Measurements from ENCODE around the gene FAM227B. TPM values are rescaled to one million over a fixed set of nuclear protein-coding genes. Genes with fewer than 3 reads are reported as not detected.
"Not testable (repeated sequence)": the region's sequence is repeated elsewhere in the genome, so short reads cannot be mapped to it uniquely, and the experiment has no call there.

The FAM227B gene
- total RNA-seq, 2 experiments from 2014 or later = 2.4 to 3.3 TPM

DNA sequence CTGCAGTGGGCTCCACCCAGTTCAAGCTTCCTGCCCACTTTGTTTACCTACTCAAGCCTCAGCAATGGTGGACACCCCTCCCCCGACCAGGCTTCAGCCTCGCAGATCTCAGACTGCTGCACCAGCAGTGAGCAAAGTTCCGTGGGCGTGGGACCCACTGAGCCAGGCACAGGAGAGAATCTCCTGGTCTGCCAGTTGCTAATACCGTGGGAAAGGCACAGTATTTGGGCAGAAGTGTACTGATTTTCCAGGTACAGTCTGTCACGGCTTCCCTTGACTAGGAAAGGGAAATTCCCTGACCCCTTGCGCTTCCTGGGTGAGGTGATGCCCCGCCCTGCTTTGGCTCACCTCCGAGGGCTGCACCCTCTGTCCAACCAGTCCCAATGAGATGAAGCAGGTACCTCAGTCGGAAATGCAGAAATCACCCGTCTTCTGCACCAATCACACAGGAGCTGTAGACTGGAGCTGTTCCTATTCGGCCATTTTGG, 27.7 kb downstream of the FAM227B start:
- ATAC-seq; CTCF ChIA-PET; H3K4me3 Mint-ChIP-seq; H3K27me3 Mint-ChIP-seq; H3K27ac Mint-ChIP-seq; H3K9me3 Mint-ChIP-seq (ENCODE audit: low read depth); H3K36me3 Mint-ChIP-seq; DNase-seq; H3K4me1 Mint-ChIP-seq: not testable (repeated sequence)

DNA sequence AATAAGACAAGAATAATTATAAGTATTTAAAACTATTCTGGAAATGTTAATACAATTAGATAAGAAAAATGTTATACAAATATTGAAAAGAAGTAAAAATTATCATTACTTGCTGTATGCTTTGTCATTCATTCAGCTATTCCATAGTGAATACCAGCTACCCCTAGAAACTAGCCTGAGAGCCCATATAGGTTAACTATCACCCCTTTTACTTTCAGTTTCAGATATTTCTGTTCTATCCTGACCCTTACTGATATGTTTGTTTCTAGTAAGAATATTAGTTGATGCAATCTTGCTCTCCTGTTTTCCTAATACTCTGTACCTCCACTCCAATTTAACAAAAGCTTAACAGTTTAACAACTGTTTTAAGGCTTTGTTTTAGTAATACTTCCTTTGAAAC, 31.6 kb downstream of the FAM227B start:
- DNase-seq (no peak), ATAC-seq (peak; percentile 39)
- Mint-ChIP-seq H3K27me3 (no peaks in the 10 kb centered on the region), H3K4me1 (peaks cover 7% of the 10 kb centered on the region), H3K36me3 (peaks cover 2% of the 10 kb centered on the region), H3K9me3 (ENCODE audit: low read depth) (no peaks in the 10 kb centered on the region), H3K27ac (no peak overlapping the region), H3K4me3 (no peak overlapping the region)
- CTCF ChIA-PET = no interaction called here

DNA sequence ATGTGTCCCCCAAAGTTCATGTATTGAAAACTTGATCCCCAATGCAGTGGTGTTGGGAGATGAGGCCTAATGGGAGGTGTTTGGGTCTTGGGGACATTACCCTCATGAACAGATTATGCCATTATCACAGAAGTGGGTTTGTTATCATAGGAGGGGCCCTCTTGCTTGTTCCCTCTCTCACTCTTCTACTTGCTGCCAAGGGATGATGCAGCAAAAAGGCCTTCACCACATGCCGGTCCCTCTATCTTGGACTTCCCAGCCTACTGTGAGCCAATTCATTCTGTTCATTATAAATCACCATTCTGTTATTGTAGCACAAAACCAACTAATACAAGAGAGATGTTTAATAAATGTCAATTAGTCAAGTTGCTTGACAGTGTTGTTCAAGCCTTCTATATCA, 47.2 kb downstream of the FAM227B start:
- H3K36me3 Mint-ChIP-seq = peaks cover 6% of the 10 kb centered on the region
- CTCF ChIA-PET = no interaction called here
- peaks cover 6% of the 10 kb centered on the region for H3K9me3 Mint-ChIP-seq (ENCODE audit: low read depth)
- DNase-seq (no peak), ATAC-seq (no peak)
- H3K4me1 Mint-ChIP-seq = peaks cover 3% of the 10 kb centered on the region
- no peak overlapping the region for H3K27ac Mint-ChIP-seq
- no peaks in the 10 kb centered on the region for H3K27me3 Mint-ChIP-seq
- H3K4me3 Mint-ChIP-seq = no peak overlapping the region

DNA sequence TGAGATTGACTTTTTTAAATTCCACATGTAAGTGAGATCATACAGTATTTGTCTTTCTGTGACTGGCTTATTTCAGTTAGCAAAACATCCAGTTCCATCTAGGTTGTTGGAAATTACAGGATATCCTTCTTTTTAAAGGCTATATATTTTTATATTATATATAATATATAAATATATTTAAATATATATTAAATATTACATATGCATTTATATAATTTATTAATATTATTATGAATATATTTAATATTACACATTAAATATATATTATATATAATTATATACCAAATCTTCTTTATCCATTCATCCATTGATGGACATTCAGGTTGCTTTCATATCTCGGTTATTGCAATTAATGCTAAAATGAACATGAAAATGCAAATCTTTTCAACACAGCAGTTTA, 49.9 kb downstream of the FAM227B start:
- CTCF ChIA-PET = no interaction called here
- peaks cover 6% of the 10 kb centered on the region for H3K36me3 Mint-ChIP-seq
- H3K27me3 Mint-ChIP-seq = no peaks in the 10 kb centered on the region
- no peak overlapping the region for H3K27ac Mint-ChIP-seq
- DNase-seq = no peak
- peaks cover 6% of the 10 kb centered on the region for H3K9me3 Mint-ChIP-seq (ENCODE audit: low read depth)
- no peaks in the 10 kb centered on the region for H3K4me1 Mint-ChIP-seq
- H3K4me3 Mint-ChIP-seq = no peak overlapping the region
- no peak for ATAC-seq

DNA sequence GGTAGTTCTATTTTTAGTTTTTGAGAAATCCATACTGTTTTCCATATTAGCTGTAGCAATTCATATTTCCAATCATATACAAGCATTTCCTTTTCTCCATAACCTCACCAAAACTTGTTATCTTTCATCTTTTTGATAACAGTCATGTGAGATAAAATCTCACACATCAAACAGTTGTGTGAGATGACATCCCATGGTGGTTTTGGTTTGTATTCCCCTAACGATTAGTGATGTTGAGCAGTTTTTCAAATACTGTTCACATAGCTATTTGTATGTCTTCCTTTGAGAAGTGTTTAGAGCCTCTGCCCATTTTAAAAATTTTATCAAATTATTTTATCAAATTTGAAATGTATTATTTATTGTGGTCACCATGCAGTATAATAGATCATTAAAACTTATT, 50.4 kb downstream of the FAM227B start:
- peaks cover 6% of the 10 kb centered on the region for H3K9me3 Mint-ChIP-seq (ENCODE audit: low read depth)
- CTCF ChIA-PET = no interaction called here
- no peak for ATAC-seq
- H3K27me3 Mint-ChIP-seq = no peaks in the 10 kb centered on the region
- no peak overlapping the region for H3K4me3 Mint-ChIP-seq
- no peak overlapping the region for H3K27ac Mint-ChIP-seq
- DNase-seq = no peak
- no peaks in the 10 kb centered on the region for H3K4me1 Mint-ChIP-seq
- peaks cover 6% of the 10 kb centered on the region for H3K36me3 Mint-ChIP-seq

DNA sequence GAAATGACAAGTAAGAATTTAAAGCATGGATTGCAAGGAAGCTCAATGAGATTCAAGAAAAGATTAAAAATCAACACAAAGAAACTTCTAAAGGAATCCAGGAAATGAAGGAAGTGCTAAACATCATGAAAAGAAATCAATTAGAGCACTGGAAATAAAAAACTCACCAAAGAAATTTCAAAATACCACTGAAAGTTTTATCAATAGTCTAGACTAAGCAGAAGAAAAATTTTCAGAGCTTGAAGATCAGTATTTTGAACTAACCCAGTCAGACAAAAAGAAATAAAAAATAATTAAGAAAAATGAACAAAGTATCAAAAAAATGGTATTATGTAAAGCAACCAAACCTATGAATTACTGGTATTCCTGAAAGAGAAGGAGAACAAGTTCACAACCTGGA, 60.6 kb downstream of the FAM227B start:
- H3K4me3 Mint-ChIP-seq = no peak overlapping the region
- DNase-seq (no peak), ATAC-seq (no peak)
- H3K27ac Mint-ChIP-seq = no peak overlapping the region
- CTCF ChIA-PET = no interaction called here
- H3K4me1 Mint-ChIP-seq = no peaks in the 10 kb centered on the region
- no peaks in the 10 kb centered on the region for H3K27me3 Mint-ChIP-seq
- H3K36me3 Mint-ChIP-seq = no peaks in the 10 kb centered on the region
- peaks cover 12% of the 10 kb centered on the region for H3K9me3 Mint-ChIP-seq (ENCODE audit: low read depth)

DNA sequence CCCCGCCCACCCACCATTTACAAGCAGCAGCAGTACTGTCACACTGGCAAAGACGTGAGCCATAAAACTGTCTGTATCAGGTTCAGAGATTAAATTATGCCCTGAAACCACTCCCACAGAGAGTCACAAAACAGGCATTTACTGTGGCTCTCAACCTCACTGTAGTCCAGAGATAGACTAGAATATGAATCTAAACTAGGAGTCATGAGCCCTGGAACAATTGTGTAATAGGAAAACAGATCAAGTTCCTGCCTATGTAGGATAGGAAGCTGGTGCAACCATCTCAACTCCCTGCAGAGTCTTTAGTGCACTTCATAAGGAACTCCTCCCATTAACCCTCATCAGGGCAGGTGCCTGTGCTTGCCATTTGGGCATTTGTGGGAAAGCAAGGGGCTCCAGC, 61.7 kb downstream of the FAM227B start:
- no peak for DNase-seq
- ATAC-seq = no peak
- Mint-ChIP-seq H3K4me3 (no peak overlapping the region), H3K27me3 (peaks cover 3% of the 10 kb centered on the region), H3K9me3 (ENCODE audit: low read depth) (peaks cover 18% of the 10 kb centered on the region), H3K27ac (no peak overlapping the region), H3K36me3 (no peaks in the 10 kb centered on the region), H3K4me1 (no peaks in the 10 kb centered on the region)
- CTCF ChIA-PET = no interaction called here

DNA sequence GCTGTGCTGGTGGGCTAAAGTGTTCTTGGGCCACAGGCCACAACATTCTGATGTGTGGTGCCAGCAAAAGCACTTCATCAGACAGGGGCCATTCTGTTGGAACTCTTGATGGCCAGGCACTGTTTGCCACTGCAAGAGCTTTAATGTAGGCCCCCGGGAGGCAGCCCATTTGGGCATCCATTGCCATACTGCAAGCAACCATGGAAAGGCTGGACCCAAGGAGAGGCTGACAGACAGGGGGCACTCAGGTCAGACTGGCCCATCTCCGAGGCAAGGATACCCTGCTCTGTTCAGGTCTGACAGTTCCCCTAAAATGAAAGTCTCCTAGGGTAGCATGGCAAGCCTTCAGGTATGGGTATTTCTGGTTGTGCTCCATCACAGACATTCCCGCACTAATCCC, 64.2 kb downstream of the FAM227B start:
- ATAC-seq = no peak

DNA sequence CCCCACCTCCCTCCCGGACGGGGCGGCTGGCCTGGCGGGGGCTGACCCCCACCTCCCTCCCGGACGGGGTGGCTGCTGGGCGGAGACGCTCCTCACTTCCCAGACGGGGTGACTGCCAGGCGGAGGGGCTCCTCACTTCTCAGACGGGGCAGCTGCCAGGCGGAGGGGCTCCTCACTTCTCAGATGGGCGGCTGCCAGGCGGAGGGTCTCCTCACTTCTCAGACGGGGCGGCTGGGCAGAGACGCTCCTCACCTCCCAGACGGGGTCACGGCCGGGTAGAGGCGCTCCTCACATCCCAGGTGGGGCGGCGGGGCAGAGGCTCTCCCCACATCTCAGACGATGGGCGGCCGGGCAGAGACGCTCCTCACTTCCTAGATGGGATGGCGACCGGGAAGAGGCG, 70.3 kb downstream of the FAM227B start:
- H3K4me3 Mint-ChIP-seq, H3K4me1 Mint-ChIP-seq, H3K27ac Mint-ChIP-seq, CTCF ChIA-PET, H3K36me3 Mint-ChIP-seq, ATAC-seq, DNase-seq: not testable (repeated sequence)
- peaks cover 22% of the 10 kb centered on the region for H3K27me3 Mint-ChIP-seq
- peaks cover 10% of the 10 kb centered on the region for H3K9me3 Mint-ChIP-seq (ENCODE audit: low read depth)

More for the DNA sequence above, 64.2 kb downstream of the FAM227B start:
- Mint-ChIP-seq H3K27ac (no peak overlapping the region), H3K4me1 (no peaks in the 10 kb centered on the region), H3K9me3 (ENCODE audit: low read depth) (peaks cover 19% of the 10 kb centered on the region), H3K4me3 (no peak overlapping the region), H3K27me3 (peaks cover 10% of the 10 kb centered on the region), H3K36me3 (no peaks in the 10 kb centered on the region)
- CTCF ChIA-PET = no interaction called here
- no peak for DNase-seq

DNA sequence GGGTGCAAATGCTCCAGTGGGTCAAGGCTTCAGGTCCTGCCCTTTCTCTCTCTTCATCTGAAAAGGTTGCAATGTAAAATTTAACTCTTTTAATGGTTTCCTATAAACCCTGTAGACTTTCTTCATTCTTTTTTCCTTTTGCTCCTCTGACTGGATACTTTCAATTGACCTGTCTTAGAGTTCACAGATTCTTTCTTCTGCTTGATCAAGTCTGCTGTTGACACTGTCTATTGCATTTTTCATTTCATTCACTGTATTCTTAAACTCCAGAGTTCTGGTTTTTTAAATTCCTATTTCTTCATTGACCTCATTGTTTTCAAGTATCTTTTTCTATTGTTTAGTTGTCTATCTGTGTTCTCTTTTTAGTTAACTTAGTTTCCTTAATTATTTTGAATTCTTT, 82.1 kb downstream of the FAM227B start:
- Mint-ChIP-seq H3K27me3 (peaks cover 7% of the 10 kb centered on the region), H3K4me1 (no peaks in the 10 kb centered on the region), H3K9me3 (ENCODE audit: low read depth) (peaks cover 6% of the 10 kb centered on the region), H3K27ac (no peak overlapping the region), H3K36me3 (no peaks in the 10 kb centered on the region), H3K4me3 (no peak overlapping the region)
- DNase-seq (no peak), ATAC-seq (no peak)
- CTCF ChIA-PET = no interaction called here

DNA sequence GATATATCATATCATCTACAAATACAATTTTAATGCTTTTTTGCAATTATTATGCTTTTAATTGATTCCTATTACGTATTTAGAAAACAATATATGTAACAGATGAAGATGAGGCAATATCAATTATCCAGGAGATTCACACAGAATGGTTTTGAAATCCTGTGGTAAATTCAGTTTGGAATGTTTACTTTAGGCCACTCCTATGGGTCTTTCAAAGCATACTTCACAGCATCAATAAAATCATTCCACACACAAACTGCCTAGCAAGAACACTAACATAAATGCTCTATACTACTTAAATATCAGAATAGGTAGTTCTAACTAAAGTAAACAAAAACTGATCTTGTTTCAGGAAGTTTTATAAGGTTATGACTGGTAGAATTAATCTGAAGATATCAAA, 90.5 kb downstream of the FAM227B start:
- DNase-seq = no peak
- CTCF ChIA-PET = no interaction called here
- H3K9me3 Mint-ChIP-seq (ENCODE audit: low read depth) = peaks cover 10% of the 10 kb centered on the region
- no peaks in the 10 kb centered on the region for H3K4me1 Mint-ChIP-seq
- H3K27me3 Mint-ChIP-seq = peaks cover 18% of the 10 kb centered on the region
- no peak overlapping the region for H3K4me3 Mint-ChIP-seq
- ATAC-seq = no peak
- no peak overlapping the region for H3K27ac Mint-ChIP-seq
- no peaks in the 10 kb centered on the region for H3K36me3 Mint-ChIP-seq

DNA sequence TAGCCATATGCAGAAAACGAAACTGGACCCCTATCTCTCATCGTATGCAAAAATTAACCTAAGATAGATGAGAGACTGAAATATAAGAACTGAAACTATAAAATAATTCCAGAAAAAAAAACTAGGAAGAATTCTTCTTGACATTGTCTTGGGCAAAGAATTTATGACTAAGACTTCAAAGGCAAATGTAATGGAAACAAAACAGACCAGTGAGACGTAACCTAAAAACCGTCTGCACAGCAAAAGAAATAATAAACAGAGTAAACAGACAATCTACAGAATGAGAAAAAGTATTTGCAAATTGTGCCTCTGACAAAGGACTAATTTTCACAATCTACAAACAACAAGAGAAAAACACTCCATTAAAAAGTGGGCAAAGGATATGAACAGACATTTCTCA, 92.3 kb downstream of the FAM227B start:
- DNase-seq = no peak
- Mint-ChIP-seq H3K27ac (no peak overlapping the region), H3K27me3 (peaks cover 18% of the 10 kb centered on the region), H3K9me3 (ENCODE audit: low read depth) (peaks cover 9% of the 10 kb centered on the region), H3K4me1 (no peaks in the 10 kb centered on the region), H3K4me3 (no peak overlapping the region), H3K36me3 (no peaks in the 10 kb centered on the region)
- CTCF ChIA-PET = no interaction called here
- ATAC-seq = no peak

DNA sequence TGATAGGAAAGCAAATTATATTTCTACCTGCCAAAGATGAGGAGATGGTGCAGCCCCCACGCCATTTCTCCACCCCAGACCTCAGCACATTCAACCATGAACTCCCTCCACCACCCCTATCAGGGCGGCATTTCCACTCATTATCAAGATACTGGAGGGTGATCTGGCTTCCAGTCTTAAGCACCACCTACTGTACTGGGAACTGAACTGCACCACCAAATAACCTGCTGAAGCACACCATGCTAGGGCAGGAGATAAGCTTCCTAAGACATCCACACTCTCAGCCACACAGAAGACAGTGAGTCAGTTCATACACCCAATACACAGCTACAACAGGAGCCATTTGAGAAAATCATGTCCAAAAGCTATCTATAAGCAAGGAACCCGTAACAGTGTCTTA, 98.8 kb downstream of the FAM227B start:
- Mint-ChIP-seq H3K4me1 (no peaks in the 10 kb centered on the region), H3K27ac (no peak overlapping the region), H3K27me3 (peaks cover 9% of the 10 kb centered on the region), H3K9me3 (ENCODE audit: low read depth) (peaks cover 15% of the 10 kb centered on the region), H3K36me3 (no peaks in the 10 kb centered on the region), H3K4me3 (no peak overlapping the region)
- ATAC-seq (no peak), DNase-seq (no peak)
- CTCF ChIA-PET = no interaction called here

DNA sequence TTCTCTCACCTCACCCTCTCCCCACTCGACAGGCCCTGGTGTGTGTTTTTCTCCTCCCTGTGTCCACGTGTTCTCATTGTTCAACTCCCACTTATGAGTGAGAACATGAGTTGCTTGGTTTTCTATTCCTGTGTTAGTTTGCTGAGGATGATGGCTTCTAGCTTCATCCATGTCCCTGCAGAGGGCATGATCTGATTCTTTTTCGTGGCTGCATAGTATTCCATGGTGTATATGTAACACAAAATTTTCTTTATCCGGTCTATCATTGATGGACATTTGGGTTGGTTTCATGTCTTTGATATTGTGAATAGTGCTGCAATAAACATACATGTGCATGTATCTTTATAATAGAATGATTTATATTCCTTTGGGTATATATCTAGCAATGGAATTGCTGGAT, 107.9 kb downstream of the FAM227B start:
- H3K9me3 Mint-ChIP-seq (ENCODE audit: low read depth); H3K4me3 Mint-ChIP-seq; CTCF ChIA-PET: not testable (repeated sequence)

DNA sequence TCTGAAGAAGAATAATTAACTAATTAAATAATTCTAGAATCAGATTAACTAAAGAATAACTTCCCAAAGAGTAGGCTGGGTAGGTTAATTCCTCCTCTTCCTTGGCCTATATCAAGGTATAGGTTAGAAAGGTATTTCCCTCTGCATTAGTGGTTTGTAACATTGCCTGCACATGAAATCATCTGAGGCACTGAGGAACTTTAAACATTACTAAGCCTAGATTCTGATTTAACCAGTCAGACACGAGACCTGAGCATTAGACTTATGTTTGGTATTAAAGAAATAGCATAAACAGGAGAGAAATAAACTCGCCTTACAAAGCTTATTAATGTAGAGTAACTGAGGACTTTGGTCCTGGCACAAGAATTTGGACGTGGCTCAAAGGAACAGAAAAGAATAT, 113.4 kb downstream of the FAM227B start:
- H3K27me3 Mint-ChIP-seq = peaks cover 5% of the 10 kb centered on the region
- no peak for DNase-seq
- H3K4me3 Mint-ChIP-seq = no peak overlapping the region
- no peaks in the 10 kb centered on the region for H3K4me1 Mint-ChIP-seq
- H3K9me3 Mint-ChIP-seq (ENCODE audit: low read depth) = peaks cover 5% of the 10 kb centered on the region
- no peak for ATAC-seq
- no peaks in the 10 kb centered on the region for H3K36me3 Mint-ChIP-seq
- H3K27ac Mint-ChIP-seq = no peak overlapping the region
- CTCF ChIA-PET = no interaction called here

More for the DNA sequence above, 107.9 kb downstream of the FAM227B start:
- H3K4me1 Mint-ChIP-seq, H3K27ac Mint-ChIP-seq, ATAC-seq, H3K36me3 Mint-ChIP-seq, DNase-seq: not testable (repeated sequence)
- peaks cover 27% of the 10 kb centered on the region for H3K27me3 Mint-ChIP-seq

Measured in activated CD8-positive, alpha-beta memory T cell treated with anti-CD3 and anti-CD28 coated beads, Interleukin-2, amount 10 ng/mL, durations not matched to agents 7 days and 5 days (primary cell).